HCT116 (cell line): ENCODE measurements around the gene RABGGTA. TPM values are rescaled to one million over a fixed set of nuclear protein-coding genes. Genes with fewer than 3 reads are reported as not detected.

Experiments used
- ATAC-seq: fragments of 200-7000 bp; cut with Tn5 transposase; 2 replicates; pipeline ENCODE4 v1.9.1; 2020; ENCODE audit warnings: mild to moderate bottlenecking, moderate library complexity
- BruUV-seq: library from RNA; stranded (reverse); fragments of 400-500 nt; replicated peaks from 2 replicates; lab custom pipeline; 2021; lab: Mats Ljungman, UMichigan
- CTCF ChIA-PET: fragments of 300-600 bp; sonication (Branson Sonifier 250); formaldehyde crosslinking; loops from one replicate; lab custom pipeline; 2021; ENCODE audit warnings: antibody characterized with exemption; lab: Charles Lee
- POLR2A ChIA-PET: fragments of 300-600, 350-600 bp; sonication (Branson Sonifier 250); formaldehyde crosslinking; loops from one replicate; lab custom pipeline; 2021; ENCODE audit warnings: antibody characterized with exemption; lab: Charles Lee
- RAD21 ChIA-PET, 2 experiments: fragments of 300-600 bp; sonication (Branson Sonifier 250); formaldehyde crosslinking; loops; one replicate each; lab custom pipeline; 2023; ENCODE audit warnings: low total read pairs in 2 of 2; ENCODE audit not compliant: uncharacterized antibody in 2 of 2, unreplicated experiment in 2 of 2, low non-redundant PET in 1 of 2; lab: Charles Lee
- DNase-seq: peaks from one replicate; pipeline ENCODE4 v3.0.0-alpha.2; 2010; ENCODE audit warnings: low read depth, low spot score
- H2AFZ ChIP-seq: fragments of 200-600 bp; shearing (Covaris generic), sonication (generic); 2 replicates; pipeline ENCODE4 v1.6.1; 2017; ENCODE audit warnings: low read depth, mixed run types, mixed read lengths, antibody characterized with exemption, low read length; ENCODE audit not compliant: poor library complexity, severe bottlenecking
- H3K27ac ChIP-seq: 2 replicates; pipeline ENCODE4 v1.5.1; 2012; ENCODE audit warnings: low read depth, low read length
- H3K27me3 ChIP-seq: fragments of 200-600 bp; sonication (generic); 2 replicates; pipeline ENCODE4 v1.6.1; 2016; ENCODE audit warnings: mixed run types, low read length, mixed read lengths; ENCODE audit not compliant: insufficient read depth
- H3K36me3 ChIP-seq, 2 experiments: fragments of 200-500 bp in 1 of 2; fragments of 200-600 bp in 1 of 2; sonication (Bioruptor generic) in 1 of 2; sonication (generic) in 1 of 2; 2 replicates each; pipeline versions ENCODE4 v1.5.1 to v1.6.1; 2014 to 2016; ENCODE audit warnings: low read length in 2 of 2, inconsistent platforms in 1 of 2, mixed read lengths in 1 of 2, mixed run types in 1 of 2; ENCODE audit not compliant: insufficient read depth in 2 of 2, control insufficient read depth in 1 of 2
- H3K4me1 ChIP-seq, 2 experiments: fragments of 200-600 bp in 1 of 2; sonication (generic) in 1 of 2; 2 replicates each; pipeline versions ENCODE4 v1.5.1 to v1.6.1; 2012 to 2017; ENCODE audit warnings: low read length in 2 of 2, inconsistent platforms in 1 of 2, mild to moderate bottlenecking in 1 of 2, mixed read lengths in 1 of 2, mixed run types in 1 of 2, moderate library complexity in 1 of 2; ENCODE audit not compliant: insufficient read depth in 2 of 2, control insufficient read depth in 1 of 2
- H3K4me2 ChIP-seq: fragments of 200-600 bp; sonication (generic); 2 replicates; pipeline ENCODE4 v1.6.1; 2017; ENCODE audit warnings: mixed run types, low read length, mixed read lengths
- H3K4me3 ChIP-seq, 2 experiments: fragments of 200-600 bp in 1 of 2; sonication (generic) in 1 of 2; replicated peaks in 1 of 2; 2 replicates each; pipeline ENCODE4 v1.5.1; 2011 to 2016; ENCODE audit warnings: low read length in 2 of 2, control low read depth in 1 of 2, low read depth in 1 of 2, mild to moderate bottlenecking in 1 of 2, mixed read lengths in 1 of 2, mixed run types in 1 of 2
- H3K79me2 ChIP-seq: fragments of 200-600 bp; sonication (generic); 2 replicates; pipeline ENCODE4 v1.6.1; 2017; ENCODE audit warnings: mild to moderate bottlenecking, mixed run types, low read length, moderate library complexity, mixed read lengths; ENCODE audit not compliant: insufficient read depth
- H3K9ac ChIP-seq: fragments of 200-600 bp; sonication (generic); 2 replicates; pipeline ENCODE4 v1.6.1; 2016; ENCODE audit warnings: low read length, mixed read lengths
- H3K9me2 ChIP-seq: fragments of 200-600 bp; sonication (generic), shearing (Covaris generic); 2 replicates; pipeline ENCODE4 v1.6.1; 2017; ENCODE audit warnings: mixed run types, mild to moderate bottlenecking, moderate library complexity; ENCODE audit not compliant: insufficient read depth
- H3K9me3 ChIP-seq, 2 experiments: fragments of 200-500 bp in 1 of 2; fragments of 200-600 bp in 1 of 2; sonication (Bioruptor generic) in 1 of 2; sonication (generic) in 1 of 2; 2 replicates each; pipeline ENCODE4 v1.6.1; 2014 to 2017; ENCODE audit warnings: low read length in 2 of 2, mixed read lengths in 2 of 2, inconsistent platforms in 1 of 2, low read depth in 1 of 2, mild to moderate bottlenecking in 1 of 2, mixed run types in 1 of 2, moderate library complexity in 1 of 2; ENCODE audit not compliant: control insufficient read depth in 1 of 2, insufficient read depth in 1 of 2
- H4K20me1 ChIP-seq: fragments of 200-600 bp; sonication (generic), shearing (Covaris generic); 2 replicates; pipeline ENCODE4 v1.6.1; 2017; ENCODE audit warnings: mixed run types, mild to moderate bottlenecking, moderate library complexity; ENCODE audit not compliant: insufficient read depth
- EGR1 ChIP-seq: IDR thresholded peaks from 2 replicates; pipeline ENCODE4 v1.6.1; 2012; ENCODE audit warnings: low read depth
- EZH2phosphoT487 ChIP-seq: fragments of 200-600 bp; IDR thresholded peaks from 2 replicates; pipeline ENCODE4 v1.6.1; 2018; ENCODE audit warnings: antibody characterized with exemption, borderline replicate concordance
- RAD21 ChIP-seq: IDR thresholded peaks from 2 replicates; pipeline ENCODE4 v1.6.1; 2012; ENCODE audit warnings: low read depth, mild to moderate bottlenecking
- TCF7L2 ChIP-seq: IDR thresholded peaks from 2 replicates; pipeline ENCODE4 v1.7.0; 2011; ENCODE audit warnings: borderline replicate concordance, inconsistent platforms; ENCODE audit not compliant: insufficient read depth, insufficient read length; ENCODE audit errors: extremely low read depth
- ZFX ChIP-seq: fragments of 450-650 bp; IDR thresholded peaks from 2 replicates; pipeline ENCODE4 v1.6.1; 2017
- intact Hi-C: fragments of 100-400 bp; cut with micrococcal nuclease; formaldehyde crosslinking; loops from 2 replicates; pipeline ENCODE4 v1.10.0; 2022
- total RNA-seq: library from RNA; stranded (reverse); gene quantifications from one replicate; pipeline ENCODE4 v1.2.1, GENCODE V29; 2021; ENCODE audit not compliant: unreplicated experiment
- TF ChIP-seq, protein P1 (sequence below): IDR thresholded peaks from 2 replicates; pipeline ENCODE4 v1.6.1; 2012; ENCODE audit warnings: low read depth

RABGGTA gene
- total RNA-seq, 1 experiment from 2014 or later = 40.8 TPM

DNA sequence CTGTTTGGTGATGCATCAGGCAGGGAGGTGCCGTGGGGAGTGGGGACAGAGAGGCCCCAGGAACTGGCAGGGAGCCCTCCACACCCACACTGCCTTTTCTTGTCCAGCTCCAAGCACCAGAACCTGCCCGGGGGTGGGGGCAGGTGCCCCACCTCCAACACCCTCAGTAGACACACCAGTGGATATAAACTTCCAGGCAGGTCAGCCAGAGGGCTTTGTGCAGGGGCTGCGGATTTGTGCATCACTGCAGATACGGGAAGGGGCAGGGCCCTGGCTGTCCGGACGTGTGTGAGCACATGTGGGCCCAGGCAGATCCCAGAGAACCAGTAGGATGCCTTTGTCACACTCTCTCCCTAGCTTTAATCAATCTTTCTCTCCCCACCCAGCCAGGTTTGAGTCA, 7.1 kb downstream of the RABGGTA start:
- ChIA-PET POLR2A (no interaction called here), CTCF (no interaction called here), RAD21 (no interaction called here)
- no peaks in the 10 kb centered on the region for H4K20me1 ChIP-seq
- no peaks in the 10 kb centered on the region for H3K79me2 ChIP-seq
- BruUV-seq = no TSS peak
- TF ChIP-seq, protein P1, sequence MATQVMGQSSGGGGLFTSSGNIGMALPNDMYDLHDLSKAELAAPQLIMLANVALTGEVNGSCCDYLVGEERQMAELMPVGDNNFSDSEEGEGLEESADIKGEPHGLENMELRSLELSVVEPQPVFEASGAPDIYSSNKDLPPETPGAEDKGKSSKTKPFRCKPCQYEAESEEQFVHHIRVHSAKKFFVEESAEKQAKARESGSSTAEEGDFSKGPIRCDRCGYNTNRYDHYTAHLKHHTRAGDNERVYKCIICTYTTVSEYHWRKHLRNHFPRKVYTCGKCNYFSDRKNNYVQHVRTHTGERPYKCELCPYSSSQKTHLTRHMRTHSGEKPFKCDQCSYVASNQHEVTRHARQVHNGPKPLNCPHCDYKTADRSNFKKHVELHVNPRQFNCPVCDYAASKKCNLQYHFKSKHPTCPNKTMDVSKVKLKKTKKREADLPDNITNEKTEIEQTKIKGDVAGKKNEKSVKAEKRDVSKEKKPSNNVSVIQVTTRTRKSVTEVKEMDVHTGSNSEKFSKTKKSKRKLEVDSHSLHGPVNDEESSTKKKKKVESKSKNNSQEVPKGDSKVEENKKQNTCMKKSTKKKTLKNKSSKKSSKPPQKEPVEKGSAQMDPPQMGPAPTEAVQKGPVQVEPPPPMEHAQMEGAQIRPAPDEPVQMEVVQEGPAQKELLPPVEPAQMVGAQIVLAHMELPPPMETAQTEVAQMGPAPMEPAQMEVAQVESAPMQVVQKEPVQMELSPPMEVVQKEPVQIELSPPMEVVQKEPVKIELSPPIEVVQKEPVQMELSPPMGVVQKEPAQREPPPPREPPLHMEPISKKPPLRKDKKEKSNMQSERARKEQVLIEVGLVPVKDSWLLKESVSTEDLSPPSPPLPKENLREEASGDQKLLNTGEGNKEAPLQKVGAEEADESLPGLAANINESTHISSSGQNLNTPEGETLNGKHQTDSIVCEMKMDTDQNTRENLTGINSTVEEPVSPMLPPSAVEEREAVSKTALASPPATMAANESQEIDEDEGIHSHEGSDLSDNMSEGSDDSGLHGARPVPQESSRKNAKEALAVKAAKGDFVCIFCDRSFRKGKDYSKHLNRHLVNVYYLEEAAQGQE = no peak
- no peak for TF ChIP-seq EGR1
- H3K4me2 ChIP-seq = no peak overlapping the region
- intact Hi-C loops = no loop called here
- H3K4me1 ChIP-seq = peaks cover 2 to 7% of the 10 kb centered on the region in 2 experiments
- H3K9me3 ChIP-seq = no peaks in the 10 kb centered on the region
- no peaks in the 10 kb centered on the region for H3K9me2 ChIP-seq
- no peak for DNase-seq
- no peak overlapping the region for H3K27ac ChIP-seq
- no peaks in the 10 kb centered on the region; a peak in 1 of 4 replicates for H3K36me3 ChIP-seq
- H2AFZ ChIP-seq = no peak overlapping the region
- no peak for ATAC-seq
- H3K9ac ChIP-seq = no peak overlapping the region
- H3K4me3 ChIP-seq = no peak overlapping the region
- no peaks in the 10 kb centered on the region for H3K27me3 ChIP-seq

DNA sequence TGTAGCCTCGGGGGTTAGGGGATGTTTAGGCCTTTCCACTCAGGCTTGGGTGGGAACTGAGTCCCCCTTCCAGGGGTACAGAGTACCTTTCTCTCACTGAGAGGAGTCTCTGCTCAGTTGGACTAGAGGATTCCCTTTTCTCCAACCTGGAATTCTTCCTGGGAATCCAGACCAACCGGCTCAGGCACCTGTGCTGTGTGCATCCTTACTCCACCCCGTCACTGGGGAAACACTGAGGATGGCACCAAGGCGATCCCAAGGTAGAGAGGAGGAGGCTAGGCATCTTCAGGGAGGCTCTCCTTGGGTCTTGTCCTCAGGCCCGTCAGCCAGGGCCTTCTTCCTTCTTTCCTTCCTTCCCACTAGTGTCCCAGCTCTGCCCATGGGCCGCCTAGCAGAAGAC, 7.5 kb downstream of the RABGGTA start:
- POLR2A ChIA-PET = no interaction called here
- H3K9ac ChIP-seq = no peak overlapping the region
- TF ChIP-seq RAD21 (no peak), TCF7L2 (no peak), ZFX (no peak), EZH2phosphoT487 (no peak)
- TF ChIP-seq, all 23 proteins: peak for 0
- ChIA-PET CTCF (no interaction called here), RAD21 (no interaction called here)
- ATAC-seq (no peak), DNase-seq (no peak)
- Histone ChIP-seq H3K4me2 (no peak overlapping the region), H3K27ac (no peak overlapping the region), H3K27me3 (no peaks in the 10 kb centered on the region), H3K9me2 (no peaks in the 10 kb centered on the region), H3K9me3 (no peaks in the 10 kb centered on the region), H3K4me3 (no peak overlapping the region), H3K4me1 (peaks cover 7 to 12% of the 10 kb centered on the region in 2 experiments), H3K36me3 (no peaks in the 10 kb centered on the region; a peak in 1 of 4 replicates), H2AFZ (no peak overlapping the region), H3K79me2 (no peaks in the 10 kb centered on the region), H4K20me1 (no peaks in the 10 kb centered on the region)
- BruUV-seq = no TSS peak
- intact Hi-C loops = no loop called here
